ENCODE data around the gene NCAM1.
A peak's percentile ranks its signal among the peaks of the same experiment; 100 is the strongest.

NCAM1 gene

GRCh38 chr11:113159988-113160807, 199.0 kb downstream of the NCAM1 start:
- ChIA-PET CTCF (no interaction called here), POLR2A (no interaction called here)
- Histone ChIP-seq H3K9me3 (ENCODE audit: control insufficient read depth, insufficient read depth, low read depth, low read length) (no peaks in the 10 kb centered on the region), H3K36me3 (ENCODE audit: control insufficient read depth in 2 of 2, insufficient read depth in 1 of 2, low read length in 2 of 2) (no peaks in the 10 kb centered on the region), H3K27ac (ENCODE audit: extremely low read depth, low read depth, low read length) (no peak overlapping the region), H3K4me3 (ENCODE audit: low read depth, low read length) (no peak overlapping the region), H3K4me1 (ENCODE audit: control insufficient read depth, insufficient read depth, low read length) (peaks cover 11% of the 10 kb centered on the region)
- TF ChIP-seq TCF7L2 (IDR thresholded peaks at IDR 0.05; ENCODE audit: borderline replicate concordance, low read depth, low read length) (no peak), ZNF223 (tag by site-specific recombination; IDR thresholded peaks at IDR 0.05) (no peak), ZNF530 (tag by site-specific recombination; IDR thresholded peaks at IDR 0.05; ENCODE audit: low read depth) (no peak), ZNF837 (tag by site-specific recombination; IDR thresholded peaks at IDR 0.05) (no peak), MEIS1 (CRISPR knock-in tag; IDR thresholded peaks at IDR 0.05; ENCODE audit: borderline replicate concordance) (no peak), ZNF341 (tag by site-specific recombination; IDR thresholded peaks at IDR 0.05; ENCODE audit: low read depth) (0 out of 2 replicates have a peak, but pooled peaks have one; percentile 37), KLF7 (tag by site-specific recombination; IDR thresholded peaks at IDR 0.05; ENCODE audit: borderline replicate concordance) (no peak), ZIC2 (tag by site-specific recombination; IDR thresholded peaks at IDR 0.05) (peak; percentile 13; the same call in 1 of the 2 replicates)
- TF ChIP-seq, protein P1, sequence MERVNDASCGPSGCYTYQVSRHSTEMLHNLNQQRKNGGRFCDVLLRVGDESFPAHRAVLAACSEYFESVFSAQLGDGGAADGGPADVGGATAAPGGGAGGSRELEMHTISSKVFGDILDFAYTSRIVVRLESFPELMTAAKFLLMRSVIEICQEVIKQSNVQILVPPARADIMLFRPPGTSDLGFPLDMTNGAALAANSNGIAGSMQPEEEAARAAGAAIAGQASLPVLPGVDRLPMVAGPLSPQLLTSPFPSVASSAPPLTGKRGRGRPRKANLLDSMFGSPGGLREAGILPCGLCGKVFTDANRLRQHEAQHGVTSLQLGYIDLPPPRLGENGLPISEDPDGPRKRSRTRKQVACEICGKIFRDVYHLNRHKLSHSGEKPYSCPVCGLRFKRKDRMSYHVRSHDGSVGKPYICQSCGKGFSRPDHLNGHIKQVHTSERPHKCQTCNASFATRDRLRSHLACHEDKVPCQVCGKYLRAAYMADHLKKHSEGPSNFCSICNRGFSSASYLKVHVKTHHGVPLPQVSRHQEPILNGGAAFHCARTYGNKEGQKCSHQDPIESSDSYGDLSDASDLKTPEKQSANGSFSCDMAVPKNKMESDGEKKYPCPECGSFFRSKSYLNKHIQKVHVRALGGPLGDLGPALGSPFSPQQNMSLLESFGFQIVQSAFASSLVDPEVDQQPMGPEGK (tag by site-specific recombination; IDR thresholded peaks at IDR 0.05) = no peak
- TF ChIP-seq, protein P2, sequence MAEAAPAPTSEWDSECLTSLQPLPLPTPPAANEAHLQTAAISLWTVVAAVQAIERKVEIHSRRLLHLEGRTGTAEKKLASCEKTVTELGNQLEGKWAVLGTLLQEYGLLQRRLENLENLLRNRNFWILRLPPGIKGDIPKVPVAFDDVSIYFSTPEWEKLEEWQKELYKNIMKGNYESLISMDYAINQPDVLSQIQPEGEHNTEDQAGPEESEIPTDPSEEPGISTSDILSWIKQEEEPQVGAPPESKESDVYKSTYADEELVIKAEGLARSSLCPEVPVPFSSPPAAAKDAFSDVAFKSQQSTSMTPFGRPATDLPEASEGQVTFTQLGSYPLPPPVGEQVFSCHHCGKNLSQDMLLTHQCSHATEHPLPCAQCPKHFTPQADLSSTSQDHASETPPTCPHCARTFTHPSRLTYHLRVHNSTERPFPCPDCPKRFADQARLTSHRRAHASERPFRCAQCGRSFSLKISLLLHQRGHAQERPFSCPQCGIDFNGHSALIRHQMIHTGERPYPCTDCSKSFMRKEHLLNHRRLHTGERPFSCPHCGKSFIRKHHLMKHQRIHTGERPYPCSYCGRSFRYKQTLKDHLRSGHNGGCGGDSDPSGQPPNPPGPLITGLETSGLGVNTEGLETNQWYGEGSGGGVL (tag by site-specific recombination; IDR thresholded peaks at IDR 0.05) = no peak
- TF ChIP-seq, protein P3, sequence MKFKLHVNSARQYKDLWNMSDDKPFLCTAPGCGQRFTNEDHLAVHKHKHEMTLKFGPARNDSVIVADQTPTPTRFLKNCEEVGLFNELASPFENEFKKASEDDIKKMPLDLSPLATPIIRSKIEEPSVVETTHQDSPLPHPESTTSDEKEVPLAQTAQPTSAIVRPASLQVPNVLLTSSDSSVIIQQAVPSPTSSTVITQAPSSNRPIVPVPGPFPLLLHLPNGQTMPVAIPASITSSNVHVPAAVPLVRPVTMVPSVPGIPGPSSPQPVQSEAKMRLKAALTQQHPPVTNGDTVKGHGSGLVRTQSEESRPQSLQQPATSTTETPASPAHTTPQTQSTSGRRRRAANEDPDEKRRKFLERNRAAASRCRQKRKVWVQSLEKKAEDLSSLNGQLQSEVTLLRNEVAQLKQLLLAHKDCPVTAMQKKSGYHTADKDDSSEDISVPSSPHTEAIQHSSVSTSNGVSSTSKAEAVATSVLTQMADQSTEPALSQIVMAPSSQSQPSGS (tag by site-specific recombination; IDR thresholded peaks at IDR 0.05; ENCODE audit: low read depth) = no peak

DNA sequence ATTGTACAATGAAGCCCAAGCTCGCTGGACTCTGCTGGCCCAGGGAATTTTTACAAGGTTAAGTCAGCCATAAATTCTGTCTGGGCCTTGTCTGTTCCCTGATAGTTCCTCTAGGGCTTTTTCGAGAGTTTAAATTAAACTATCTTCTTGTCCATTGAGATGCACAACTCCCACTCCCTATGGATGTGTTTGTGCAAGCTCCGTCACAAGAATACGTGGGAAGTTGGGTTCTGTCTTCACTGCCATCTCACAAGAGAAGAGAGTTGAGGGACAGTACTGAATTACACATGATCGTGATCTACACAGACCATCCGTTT, 199.5 kb downstream of the NCAM1 start:
- Histone ChIP-seq H3K9me3 (ENCODE audit: control insufficient read depth, insufficient read depth, low read depth, low read length) (no peaks in the 10 kb centered on the region), H3K27ac (ENCODE audit: extremely low read depth, low read depth, low read length) (no peak overlapping the region), H3K4me1 (ENCODE audit: control insufficient read depth, insufficient read depth, low read length) (peaks cover 11% of the 10 kb centered on the region), H3K36me3 (ENCODE audit: control insufficient read depth in 2 of 2, insufficient read depth in 1 of 2, low read length in 2 of 2) (no peaks in the 10 kb centered on the region), H3K4me3 (ENCODE audit: low read depth, low read length) (no peak overlapping the region)
- ChIA-PET POLR2A (no interaction called here), CTCF (no interaction called here)
- TF ChIP-seq EGR2 (tag by site-specific recombination; IDR thresholded peaks at IDR 0.05; ENCODE audit: low read depth) (peak; percentile 36; the same call in 1 of the 2 replicates), ZNF391 (tag by site-specific recombination; IDR thresholded peaks at IDR 0.05; ENCODE audit: borderline replicate concordance, low read depth) (no peak), ZFHX2 (tag by site-specific recombination; conservative IDR thresholded peaks at IDR 0.05) (peak; percentile 10; the same call in 1 of the 2 replicates)

Measured in HEK293 (cell line).